HFFc6 (cell line): ENCODE measurements around the gene CA14. TPM values are rescaled to one million over a fixed set of nuclear protein-coding genes. Genes with fewer than 3 reads are reported as not detected.

Experiments
- DNase-seq: peaks from one replicate; pipeline ENCODE4 v3.0.0-alpha.2; 2018
- H3K27ac Mint-ChIP-seq: 2 replicates; pipeline ENCODE4 v1.8.0; 2020; ENCODE audit warnings: mild to moderate bottlenecking, mixed read lengths
- H3K27me3 Mint-ChIP-seq: 2 replicates; pipeline ENCODE4 v1.8.0; 2021; ENCODE audit warnings: mild to moderate bottlenecking, moderate library complexity, mixed read lengths; ENCODE audit not compliant: insufficient read depth
- H3K36me3 Mint-ChIP-seq: 2 replicates; pipeline ENCODE4 v1.8.0; 2021; ENCODE audit warnings: low read depth, mixed read lengths
- H3K4me1 Mint-ChIP-seq: 2 replicates; pipeline ENCODE4 v1.8.0; 2020; ENCODE audit warnings: low read depth, mixed read lengths
- H3K4me3 Mint-ChIP-seq: 2 replicates; pipeline ENCODE4 v1.8.0; 2020; ENCODE audit warnings: mild to moderate bottlenecking, moderate library complexity, mixed read lengths
- H3K9me3 Mint-ChIP-seq: 2 replicates; pipeline ENCODE4 v1.8.0; 2020; ENCODE audit warnings: mild to moderate bottlenecking, mixed read lengths
- total RNA-seq, 6 experiments: library from RNA; stranded (reverse); fragmentation: NEBNext Ultra II Directional; extraction: Animal tissue kit (Norgen Biotek cat#: 25700); gene quantifications; 2 replicates in 1 of 6; 3 replicates in 5 of 6; pipeline ENCODE4 v1.2.3, GENCODE V29; 2021
- TF ChIP-seq, protein P1 (sequence below): fragments of 200-600 bp; sonication (generic); IDR thresholded peaks from 2 replicates; pipeline ENCODE4 v1.5.0; 2021; ENCODE audit warnings: antibody characterized with exemption, mild to moderate bottlenecking

Gene CA14
- total RNA-seq, 6 experiments from 2014 or later, result not detected

DNA sequence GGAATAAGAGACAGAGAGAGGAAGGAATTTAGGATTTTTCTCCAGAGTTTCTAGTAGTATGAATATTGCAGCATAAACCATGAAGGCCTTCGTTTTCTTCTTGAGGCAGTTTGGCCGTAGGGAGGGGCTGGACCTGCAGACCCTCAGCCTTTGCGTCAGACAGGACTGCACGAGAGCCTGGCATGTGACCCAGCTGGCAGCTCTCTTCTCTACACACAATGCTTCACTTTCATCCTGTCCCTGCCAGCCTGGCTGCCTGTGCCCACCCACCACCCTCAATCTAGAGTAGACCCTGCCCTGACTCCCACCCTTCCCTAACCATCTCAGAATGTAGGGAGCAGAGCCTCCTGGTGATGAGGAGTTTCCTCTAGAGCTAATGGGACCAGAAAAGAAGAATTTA lies 1.6 kb downstream of the CA14 start:
- peaks cover 37% of the 10 kb centered on the region for H3K4me1 Mint-ChIP-seq

DNA sequence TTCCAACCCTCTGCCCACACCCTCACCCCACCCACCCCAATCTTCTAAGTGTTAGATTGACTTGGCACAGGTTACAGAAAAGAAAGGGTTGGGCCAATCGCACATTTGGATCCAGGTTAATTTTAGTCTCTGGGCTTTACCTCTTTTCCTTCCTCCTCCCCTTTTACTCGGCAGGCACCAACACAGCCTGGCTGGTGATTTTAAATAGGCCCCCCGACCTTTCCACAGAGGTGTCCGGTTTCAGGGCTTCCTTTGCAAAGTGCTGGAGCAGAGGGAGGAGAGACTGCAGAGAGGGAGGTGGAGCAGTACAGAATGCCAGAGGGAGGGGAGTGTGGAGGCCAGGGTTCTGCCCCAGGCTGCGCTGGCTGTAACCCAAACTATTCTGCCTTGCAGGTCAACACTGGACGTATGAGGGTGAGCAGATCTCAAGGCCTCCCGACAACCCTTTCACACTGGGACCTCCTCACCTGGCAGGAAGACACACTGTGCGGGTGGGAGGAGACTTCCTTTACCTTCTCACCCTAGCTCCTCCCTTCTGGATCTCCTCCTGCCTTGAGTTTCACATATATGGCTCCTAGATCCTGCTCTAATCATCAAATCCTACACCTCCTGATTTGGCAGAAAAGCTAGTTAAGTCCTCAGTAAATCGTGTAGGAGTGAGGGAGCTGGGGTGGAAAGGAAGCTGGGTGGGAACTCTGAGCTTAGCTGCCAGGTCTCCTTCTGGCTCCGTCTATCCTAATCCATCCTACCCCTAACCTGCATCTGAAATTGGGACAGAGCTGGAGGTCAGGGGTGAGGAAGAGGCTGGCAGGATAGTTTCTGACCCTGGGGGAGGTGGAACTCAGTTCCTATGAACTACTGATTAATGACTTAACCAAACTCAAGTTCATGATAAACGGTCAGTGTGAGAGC lies 2.4 kb downstream of the CA14 start:
- peaks cover 37% of the 10 kb centered on the region for H3K4me1 Mint-ChIP-seq
- peaks cover 5% of the 10 kb centered on the region; the same call in 1 of the 2 replicates for H3K36me3 Mint-ChIP-seq
- TF ChIP-seq, protein P1, sequence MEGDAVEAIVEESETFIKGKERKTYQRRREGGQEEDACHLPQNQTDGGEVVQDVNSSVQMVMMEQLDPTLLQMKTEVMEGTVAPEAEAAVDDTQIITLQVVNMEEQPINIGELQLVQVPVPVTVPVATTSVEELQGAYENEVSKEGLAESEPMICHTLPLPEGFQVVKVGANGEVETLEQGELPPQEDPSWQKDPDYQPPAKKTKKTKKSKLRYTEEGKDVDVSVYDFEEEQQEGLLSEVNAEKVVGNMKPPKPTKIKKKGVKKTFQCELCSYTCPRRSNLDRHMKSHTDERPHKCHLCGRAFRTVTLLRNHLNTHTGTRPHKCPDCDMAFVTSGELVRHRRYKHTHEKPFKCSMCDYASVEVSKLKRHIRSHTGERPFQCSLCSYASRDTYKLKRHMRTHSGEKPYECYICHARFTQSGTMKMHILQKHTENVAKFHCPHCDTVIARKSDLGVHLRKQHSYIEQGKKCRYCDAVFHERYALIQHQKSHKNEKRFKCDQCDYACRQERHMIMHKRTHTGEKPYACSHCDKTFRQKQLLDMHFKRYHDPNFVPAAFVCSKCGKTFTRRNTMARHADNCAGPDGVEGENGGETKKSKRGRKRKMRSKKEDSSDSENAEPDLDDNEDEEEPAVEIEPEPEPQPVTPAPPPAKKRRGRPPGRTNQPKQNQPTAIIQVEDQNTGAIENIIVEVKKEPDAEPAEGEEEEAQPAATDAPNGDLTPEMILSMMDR, result no peak
- H3K27me3 Mint-ChIP-seq, result peaks cover 16% of the 10 kb centered on the region
- no peak overlapping the region for H3K27ac Mint-ChIP-seq
- no peak overlapping the region for H3K4me3 Mint-ChIP-seq
- H3K9me3 Mint-ChIP-seq, result no peaks in the 10 kb centered on the region
- DNase-seq, result no peak

More for the DNA sequence above, 1.6 kb downstream of the CA14 start:
- peaks cover 16% of the 10 kb centered on the region for H3K27me3 Mint-ChIP-seq
- no peaks in the 10 kb centered on the region for H3K9me3 Mint-ChIP-seq
- H3K36me3 Mint-ChIP-seq, result no peaks in the 10 kb centered on the region
- no peak overlapping the region for H3K27ac Mint-ChIP-seq
- no peak for DNase-seq
- H3K4me3 Mint-ChIP-seq, result no peak overlapping the region
- TF ChIP-seq, protein P1, result no peak

DNA sequence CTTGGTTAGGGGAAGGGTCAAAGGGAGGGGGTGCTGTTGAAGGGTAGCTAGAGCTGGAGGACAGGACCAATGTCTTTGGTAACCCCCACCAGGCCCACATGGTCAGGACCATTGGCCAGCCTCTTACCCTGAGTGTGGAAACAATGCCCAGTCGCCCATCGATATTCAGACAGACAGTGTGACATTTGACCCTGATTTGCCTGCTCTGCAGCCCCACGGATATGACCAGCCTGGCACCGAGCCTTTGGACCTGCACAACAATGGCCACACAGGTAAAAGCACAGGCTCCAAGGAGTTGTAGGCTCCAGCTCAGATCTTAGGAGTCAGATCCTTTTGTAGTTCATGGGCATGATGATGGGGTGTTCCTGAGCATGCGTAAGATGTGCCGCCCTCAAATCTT lies 3.8 kb downstream of the CA14 start:
- no peak for DNase-seq
- TF ChIP-seq, protein P1, result no peak
- H3K4me1 Mint-ChIP-seq, result peaks cover 24% of the 10 kb centered on the region
- no peaks in the 10 kb centered on the region for H3K9me3 Mint-ChIP-seq
- peaks cover 10% of the 10 kb centered on the region; the same call in 1 of the 2 replicates for H3K36me3 Mint-ChIP-seq
- no peak overlapping the region for H3K4me3 Mint-ChIP-seq
- H3K27ac Mint-ChIP-seq, result no peak overlapping the region
- peaks cover 16% of the 10 kb centered on the region for H3K27me3 Mint-ChIP-seq

DNA sequence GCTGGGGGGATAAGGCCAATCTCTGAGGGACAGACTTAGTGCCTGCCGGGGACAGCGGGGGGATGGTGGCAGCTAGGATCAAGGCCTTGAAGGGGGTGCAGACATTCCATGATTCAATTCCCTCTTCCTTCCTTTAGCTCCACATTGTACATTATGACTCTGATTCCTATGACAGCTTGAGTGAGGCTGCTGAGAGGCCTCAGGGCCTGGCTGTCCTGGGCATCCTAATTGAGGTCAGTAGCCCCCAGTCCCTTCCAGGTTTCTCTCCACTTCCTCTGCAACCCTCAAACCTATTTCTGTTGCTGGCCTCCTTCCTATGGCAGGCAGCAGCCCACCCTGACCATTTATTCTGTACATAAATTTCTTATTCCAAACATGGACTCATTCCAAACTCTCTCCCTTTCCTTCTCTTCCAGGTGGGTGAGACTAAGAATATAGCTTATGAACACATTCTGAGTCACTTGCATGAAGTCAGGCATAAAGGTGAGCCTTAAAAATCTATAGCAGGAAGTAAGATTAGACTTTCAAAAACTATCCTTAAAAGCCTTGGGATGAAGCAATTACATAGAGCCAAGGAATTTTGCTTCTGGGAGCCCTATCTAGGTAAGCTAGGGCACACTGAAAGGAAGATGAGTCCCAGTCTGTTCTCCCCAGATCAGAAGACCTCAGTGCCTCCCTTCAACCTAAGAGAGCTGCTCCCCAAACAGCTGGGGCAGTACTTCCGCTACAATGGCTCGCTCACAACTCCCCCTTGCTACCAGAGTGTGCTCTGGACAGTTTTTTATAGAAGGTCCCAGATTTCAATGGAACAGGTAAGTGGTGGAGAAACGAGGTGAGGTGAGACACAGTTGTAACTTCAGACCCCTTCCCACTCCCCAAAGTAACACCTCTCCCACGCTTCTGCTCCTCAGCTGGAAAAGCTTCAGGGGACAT lies 5.1 kb downstream of the CA14 start:
- Mint-ChIP-seq H3K4me1 (peaks cover 22% of the 10 kb centered on the region), H3K36me3 (peaks cover 19% of the 10 kb centered on the region), H3K9me3 (no peaks in the 10 kb centered on the region), H3K27me3 (peaks cover 11% of the 10 kb centered on the region), H3K27ac (no peak overlapping the region), H3K4me3 (no peak overlapping the region)
- no peak for DNase-seq
- TF ChIP-seq, protein P1, result no peak

DNA sequence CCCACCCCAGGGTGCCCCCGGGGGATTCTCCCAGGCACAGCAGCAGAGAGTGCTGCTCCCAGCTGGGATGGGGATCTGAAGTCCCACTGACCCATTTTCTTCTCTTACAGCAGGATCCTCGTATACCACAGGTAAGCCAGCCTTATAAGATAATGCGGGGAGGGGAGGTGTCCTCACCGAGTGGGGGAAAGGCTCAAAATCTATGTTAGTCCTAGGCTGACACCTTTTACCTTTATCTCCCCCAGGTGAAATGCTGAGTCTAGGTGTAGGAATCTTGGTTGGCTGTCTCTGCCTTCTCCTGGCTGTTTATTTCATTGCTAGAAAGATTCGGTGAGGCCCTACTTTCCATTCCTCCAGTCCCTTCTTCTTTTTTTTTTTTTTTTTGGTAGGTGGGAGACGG lies 6.0 kb downstream of the CA14 start:
- TF ChIP-seq, protein P1, result no peak
- Mint-ChIP-seq H3K4me1 (peaks cover 24% of the 10 kb centered on the region), H3K27me3 (peaks cover 5% of the 10 kb centered on the region), H3K36me3 (peaks cover 28% of the 10 kb centered on the region), H3K4me3 (no peak overlapping the region), H3K27ac (no peak overlapping the region), H3K9me3 (no peaks in the 10 kb centered on the region)
- DNase-seq, result no peak
